AG04450 (cell line): ENCODE results near the gene AUTS2. TPM values are rescaled to one million over a fixed set of nuclear protein-coding genes. Genes with fewer than 3 reads are reported as not detected.

Experiments
- CTCF ChIA-PET: fragments of 300-600, 350-600 bp; formaldehyde crosslinking; extraction: SDS; loops from one replicate; lab custom pipeline; 2022; ENCODE audit warnings: antibody characterized with exemption, inconsistent platforms; lab: Charles Lee
- POLR2A ChIA-PET: fragments of 350-600 bp; formaldehyde crosslinking; extraction: SDS; loops from one replicate; lab custom pipeline; 2021; ENCODE audit warnings: antibody characterized with exemption, inconsistent platforms; lab: Yijun Ruan, JAX
- DNase-seq: peaks from one replicate; pipeline ENCODE4 v3.0.0-alpha.2; 2011; ENCODE audit warnings: low read depth, low spot score
- H3K27ac ChIP-seq: one replicate; pipeline ENCODE4 v1.5.1; 2012; ENCODE audit warnings: low read depth, low read length, control low read depth
- H3K27me3 ChIP-seq: one replicate; pipeline ENCODE4 v1.6.0; 2012; ENCODE audit warnings: low read length; ENCODE audit not compliant: control insufficient read depth, insufficient read depth
- H3K4me3 ChIP-seq: 2 replicates; pipeline ENCODE4 v1.5.1; 2011; ENCODE audit warnings: mild to moderate bottlenecking, low read depth, low read length, control low read depth
- H3K9me3 ChIP-seq: 2 replicates; pipeline ENCODE4 v1.5.1; 2012; ENCODE audit warnings: low read length; ENCODE audit not compliant: control insufficient read depth, insufficient read depth
- CTCF ChIP-seq: IDR thresholded peaks from 2 replicates; pipeline ENCODE4 v1.5.1; 2011; ENCODE audit warnings: low read depth, low read length, control low read depth, inconsistent platforms
- polyA plus RNA-seq: library from polyadenylated mRNA; depleted of rRNA; stranded (reverse); fragments of >200 nt; gene quantifications from 2 replicates; pipeline ENCODE4 v1.2.3, GENCODE V29; 2011

AUTS2 gene
- polyA plus RNA-seq, 1 experiment = 1.5 TPM

- Histone ChIP-seq H3K27me3 (no peaks in the 10 kb centered on the region), H3K27ac (no peak overlapping the region), H3K4me3 (no peak overlapping the region), H3K9me3 (peaks cover 5% of the 10 kb centered on the region; the same call in 1 of the 2 replicates)
- POLR2A ChIA-PET = no interaction called here
- CTCF ChIA-PET = no interaction called here
- TF ChIP-seq CTCF = no peak
- no peak for DNase-seq
Measured at GRCh38 chr7:69687739-69688433, 89.6 kb downstream of the AUTS2 start.

- H3K27me3 ChIP-seq = no peaks in the 10 kb centered on the region
- no peak for TF ChIP-seq CTCF
- ChIA-PET CTCF (interaction anchor here (0.7 kb wide), 1 partner anchor 1021 kb away, joined by 6 read pairs; no protein-coding TSS in a partner anchor), POLR2A (no interaction called here)
- peaks cover 5% of the 10 kb centered on the region; the same call in 1 of the 2 replicates for H3K9me3 ChIP-seq
- no peak overlapping the region for H3K4me3 ChIP-seq
- no peak for DNase-seq
- H3K27ac ChIP-seq = no peak overlapping the region
Measured at GRCh38 chr7:69690329-69690728, 92.1 kb downstream of the AUTS2 start.

GRCh38 chr7:69691327-69691726, 93.1 kb downstream of the AUTS2 start:
- no peak for TF ChIP-seq CTCF
- ChIA-PET POLR2A (no interaction called here), CTCF (no interaction called here)
- H3K9me3 ChIP-seq = peaks cover 5% of the 10 kb centered on the region; the same call in 1 of the 2 replicates
- no peak overlapping the region for H3K4me3 ChIP-seq
- H3K27ac ChIP-seq = no peak overlapping the region
- H3K27me3 ChIP-seq = no peaks in the 10 kb centered on the region
- DNase-seq = no peak

GRCh38 chr7:69691734-69692133, 93.5 kb downstream of the AUTS2 start:
- no peaks in the 10 kb centered on the region for H3K27me3 ChIP-seq
- H3K27ac ChIP-seq = no peak overlapping the region
- POLR2A ChIA-PET = no interaction called here
- TF ChIP-seq CTCF = no peak
- H3K4me3 ChIP-seq = no peak overlapping the region
- no peak for DNase-seq
- peaks cover 5% of the 10 kb centered on the region; the same call in 1 of the 2 replicates for H3K9me3 ChIP-seq
- CTCF ChIA-PET = no interaction called here

GRCh38 chr7:69692611-69693010, 94.3 kb downstream of the AUTS2 start:
- TF ChIP-seq CTCF = no peak
- Histone ChIP-seq H3K27ac (no peak overlapping the region), H3K27me3 (no peaks in the 10 kb centered on the region), H3K9me3 (peaks cover 5% of the 10 kb centered on the region; the same call in 1 of the 2 replicates), H3K4me3 (no peak overlapping the region)
- POLR2A ChIA-PET = no interaction called here
- CTCF ChIA-PET = no interaction called here
- no peak for DNase-seq
